GM12878 (cell line): Measurements from ENCODE around the gene MGMT. TPM values are rescaled to one million over a fixed set of nuclear protein-coding genes. Genes with fewer than 3 reads are reported as not detected.

ENCODE experiments used
- EGR1 ChIP-seq, 2 experiments: IDR thresholded peaks; 1 replicate in 1 of 2; 2 replicates in 1 of 2; pipeline ENCODE4 v1.6.1; 2011 to 2012; ENCODE audit warnings: low read depth in 2 of 2, low read length in 2 of 2, borderline replicate concordance in 1 of 2, mild to moderate bottlenecking in 1 of 2, moderate library complexity in 1 of 2
- HDAC6 ChIP-seq: fragments of 200-600 bp; sonication (generic); IDR thresholded peaks from one replicate; pipeline ENCODE4 v1.8.0; 2017; ENCODE audit warnings: antibody characterized with exemption; ENCODE audit not compliant: unreplicated experiment
- HDGF ChIP-seq: fragments of 450-650 bp; IDR thresholded peaks from 2 replicates; pipeline ENCODE4 v1.6.1; 2016; ENCODE audit warnings: antibody characterized with exemption
- IKZF2 ChIP-seq, 2 experiments: fragments of 450-650 bp; IDR thresholded peaks; 2 replicates each; pipeline ENCODE4 v1.6.1; 2017; ENCODE audit warnings: mild to moderate bottlenecking in 2 of 2, moderate library complexity in 2 of 2
- JUND ChIP-seq: IDR thresholded peaks from 2 replicates; pipeline ENCODE4 v1.6.1; 2012; ENCODE audit warnings: low read depth, mild to moderate bottlenecking, low read length, improper control_type of control experiment, moderate library complexity
- POU2F2 ChIP-seq: IDR thresholded peaks from 3 replicates; pipeline ENCODE4 v1.6.1; 2011; ENCODE audit warnings: low read depth, mild to moderate bottlenecking, low read length, borderline replicate concordance
- RFX5 ChIP-seq: IDR thresholded peaks from 2 replicates; pipeline ENCODE4 v1.6.1; 2011; ENCODE audit warnings: low read depth, low read length, improper control_type of control experiment
- TCF3 ChIP-seq: IDR thresholded peaks from 2 replicates; pipeline ENCODE4 v1.6.1; 2012; ENCODE audit warnings: low read depth, mild to moderate bottlenecking, low read length, borderline replicate concordance; ENCODE audit not compliant: insufficient read depth
- polyA plus RNA-seq, 11 experiments: library from polyadenylated mRNA; depleted of rRNA in 4 of 11; unstranded in 6 of 11; stranded (reverse) in 5 of 11; fragments of >200 nt; fragmentation: Nextera tagmentation in 4 of 11; fragmentation: Illumina TruSeq in 1 of 11; extraction: Ambion mirVana in 4 of 11; extraction: Trizol in 1 of 11; gene quantifications; 1 replicate in 1 of 11; 2 replicates in 10 of 11; pipeline versions ENCODE4 v1.2.1 to v1.2.3, GENCODE V29; 2011 to 2016; ENCODE audit warnings: inconsistent platforms in 2 of 11, missing spikeins in 2 of 11, low read depth in 1 of 11
- total RNA-seq, 4 experiments: library from RNA; depleted of rRNA in 3 of 4; stranded (reverse); fragments of >200 nt in 3 of 4; fragmentation: Illumina TruSeq in 1 of 4; extraction: Trizol in 1 of 4; gene quantifications; 2 replicates each; pipeline versions ENCODE4 v1.2.1 to v1.2.3, GENCODE V29; 2013 to 2021
- TF ChIP-seq, protein P1 (sequence below): fragments of 450-650 bp; IDR thresholded peaks from 2 replicates; pipeline ENCODE4 v1.6.1; 2018; ENCODE audit warnings: mild to moderate bottlenecking, low read depth, moderate library complexity; ENCODE audit not compliant: partially characterized antibody
- TF ChIP-seq, protein P2 (sequence below): fragments of 450-650 bp; IDR thresholded peaks from 2 replicates; pipeline ENCODE4 v1.6.1; 2017; ENCODE audit warnings: mild to moderate bottlenecking
- TF ChIP-seq, protein P3 (sequence below): fragments of 450-650 bp; IDR thresholded peaks from 2 replicates; pipeline ENCODE4 v1.6.1; 2017; ENCODE audit warnings: antibody characterized with exemption, mild to moderate bottlenecking, moderate library complexity

Gene MGMT
- total and polyA plus RNA-seq, 10 of the 15 experiments (the other 5 are each of a cell fraction or from before 2014, with no cell fraction given), result 0.16 to 24.2 (median 13.3) TPM

DNA sequence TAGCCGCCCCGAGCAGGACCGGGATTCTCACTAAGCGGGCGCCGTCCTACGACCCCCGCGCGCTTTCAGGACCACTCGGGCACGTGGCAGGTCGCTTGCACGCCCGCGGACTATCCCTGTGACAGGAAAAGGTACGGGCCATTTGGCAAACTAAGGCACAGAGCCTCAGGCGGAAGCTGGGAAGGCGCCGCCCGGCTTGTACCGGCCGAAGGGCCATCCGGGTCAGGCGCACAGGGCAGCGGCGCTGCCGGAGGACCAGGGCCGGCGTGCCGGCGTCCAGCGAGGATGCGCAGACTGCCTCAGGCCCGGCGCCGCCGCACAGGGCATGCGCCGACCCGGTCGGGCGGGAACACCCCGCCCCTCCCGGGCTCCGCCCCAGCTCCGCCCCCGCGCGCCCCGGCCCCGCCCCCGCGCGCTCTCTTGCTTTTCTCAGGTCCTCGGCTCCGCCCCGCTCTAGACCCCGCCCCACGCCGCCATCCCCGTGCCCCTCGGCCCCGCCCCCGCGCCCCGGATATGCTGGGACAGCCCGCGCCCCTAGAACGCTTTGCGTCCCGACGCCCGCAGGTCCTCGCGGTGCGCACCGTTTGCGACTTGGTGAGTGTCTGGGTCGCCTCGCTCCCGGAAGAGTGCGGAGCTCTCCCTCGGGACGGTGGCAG lies at the start of gene MGMT (continued):
- TF ChIP-seq, protein P1, sequence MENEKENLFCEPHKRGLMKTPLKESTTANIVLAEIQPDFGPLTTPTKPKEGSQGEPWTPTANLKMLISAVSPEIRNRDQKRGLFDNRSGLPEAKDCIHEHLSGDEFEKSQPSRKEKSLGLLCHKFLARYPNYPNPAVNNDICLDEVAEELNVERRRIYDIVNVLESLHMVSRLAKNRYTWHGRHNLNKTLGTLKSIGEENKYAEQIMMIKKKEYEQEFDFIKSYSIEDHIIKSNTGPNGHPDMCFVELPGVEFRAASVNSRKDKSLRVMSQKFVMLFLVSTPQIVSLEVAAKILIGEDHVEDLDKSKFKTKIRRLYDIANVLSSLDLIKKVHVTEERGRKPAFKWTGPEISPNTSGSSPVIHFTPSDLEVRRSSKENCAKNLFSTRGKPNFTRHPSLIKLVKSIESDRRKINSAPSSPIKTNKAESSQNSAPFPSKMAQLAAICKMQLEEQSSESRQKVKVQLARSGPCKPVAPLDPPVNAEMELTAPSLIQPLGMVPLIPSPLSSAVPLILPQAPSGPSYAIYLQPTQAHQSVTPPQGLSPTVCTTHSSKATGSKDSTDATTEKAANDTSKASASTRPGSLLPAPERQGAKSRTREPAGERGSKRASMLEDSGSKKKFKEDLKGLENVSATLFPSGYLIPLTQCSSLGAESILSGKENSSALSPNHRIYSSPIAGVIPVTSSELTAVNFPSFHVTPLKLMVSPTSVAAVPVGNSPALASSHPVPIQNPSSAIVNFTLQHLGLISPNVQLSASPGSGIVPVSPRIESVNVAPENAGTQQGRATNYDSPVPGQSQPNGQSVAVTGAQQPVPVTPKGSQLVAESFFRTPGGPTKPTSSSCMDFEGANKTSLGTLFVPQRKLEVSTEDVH, result no peak
- TF ChIP-seq POU2F2 (peak; percentile 58; the same call in 1 of the 3 replicates), EGR1 (IDR thresholded peaks at IDR 0.05; ENCODE audit: borderline replicate concordance in 1 of 2, low read depth in 2 of 2, low read length in 2 of 2) (peak in 1 of 2 experiments; percentile 76; a peak in 2 of 3 replicates), HDAC6 (peak; percentile 47), RFX5 (no peak), IKZF2 (IDR thresholded peaks at IDR 0.05) (no peak), HDGF (no peak), JUND (no peak), TCF3 (0 out of 2 replicates have a peak, but pooled peaks have one; percentile 44)
- TF ChIP-seq, protein P2, sequence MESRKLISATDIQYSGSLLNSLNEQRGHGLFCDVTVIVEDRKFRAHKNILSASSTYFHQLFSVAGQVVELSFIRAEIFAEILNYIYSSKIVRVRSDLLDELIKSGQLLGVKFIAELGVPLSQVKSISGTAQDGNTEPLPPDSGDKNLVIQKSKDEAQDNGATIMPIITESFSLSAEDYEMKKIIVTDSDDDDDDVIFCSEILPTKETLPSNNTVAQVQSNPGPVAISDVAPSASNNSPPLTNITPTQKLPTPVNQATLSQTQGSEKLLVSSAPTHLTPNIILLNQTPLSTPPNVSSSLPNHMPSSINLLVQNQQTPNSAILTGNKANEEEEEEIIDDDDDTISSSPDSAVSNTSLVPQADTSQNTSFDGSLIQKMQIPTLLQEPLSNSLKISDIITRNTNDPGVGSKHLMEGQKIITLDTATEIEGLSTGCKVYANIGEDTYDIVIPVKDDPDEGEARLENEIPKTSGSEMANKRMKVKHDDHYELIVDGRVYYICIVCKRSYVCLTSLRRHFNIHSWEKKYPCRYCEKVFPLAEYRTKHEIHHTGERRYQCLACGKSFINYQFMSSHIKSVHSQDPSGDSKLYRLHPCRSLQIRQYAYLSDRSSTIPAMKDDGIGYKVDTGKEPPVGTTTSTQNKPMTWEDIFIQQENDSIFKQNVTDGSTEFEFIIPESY, result no peak
- TF ChIP-seq, protein P3, sequence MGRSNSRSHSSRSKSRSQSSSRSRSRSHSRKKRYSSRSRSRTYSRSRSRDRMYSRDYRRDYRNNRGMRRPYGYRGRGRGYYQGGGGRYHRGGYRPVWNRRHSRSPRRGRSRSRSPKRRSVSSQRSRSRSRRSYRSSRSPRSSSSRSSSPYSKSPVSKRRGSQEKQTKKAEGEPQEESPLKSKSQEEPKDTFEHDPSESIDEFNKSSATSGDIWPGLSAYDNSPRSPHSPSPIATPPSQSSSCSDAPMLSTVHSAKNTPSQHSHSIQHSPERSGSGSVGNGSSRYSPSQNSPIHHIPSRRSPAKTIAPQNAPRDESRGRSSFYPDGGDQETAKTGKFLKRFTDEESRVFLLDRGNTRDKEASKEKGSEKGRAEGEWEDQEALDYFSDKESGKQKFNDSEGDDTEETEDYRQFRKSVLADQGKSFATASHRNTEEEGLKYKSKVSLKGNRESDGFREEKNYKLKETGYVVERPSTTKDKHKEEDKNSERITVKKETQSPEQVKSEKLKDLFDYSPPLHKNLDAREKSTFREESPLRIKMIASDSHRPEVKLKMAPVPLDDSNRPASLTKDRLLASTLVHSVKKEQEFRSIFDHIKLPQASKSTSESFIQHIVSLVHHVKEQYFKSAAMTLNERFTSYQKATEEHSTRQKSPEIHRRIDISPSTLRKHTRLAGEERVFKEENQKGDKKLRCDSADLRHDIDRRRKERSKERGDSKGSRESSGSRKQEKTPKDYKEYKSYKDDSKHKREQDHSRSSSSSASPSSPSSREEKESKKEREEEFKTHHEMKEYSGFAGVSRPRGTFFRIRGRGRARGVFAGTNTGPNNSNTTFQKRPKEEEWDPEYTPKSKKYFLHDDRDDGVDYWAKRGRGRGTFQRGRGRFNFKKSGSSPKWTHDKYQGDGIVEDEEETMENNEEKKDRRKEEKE, result no peak
